Measurements from ENCODE around the gene MINAR2. TPM values are rescaled to one million over a fixed set of nuclear protein-coding genes. Genes with fewer than 3 reads are reported as not detected.
A peak's percentile ranks its signal among the peaks of the same experiment; 100 is the strongest.

Gene MINAR2
- total RNA-seq, result not detected
- polyA plus RNA-seq, result not detected
- total RNA-seq, result 0 reads per million in 6 experiments

GRCh38 chr5:129747572-129748407, at the start of gene MINAR2:
TSS of gene MINAR2 (plus strand) at chr5:129748094. CDS start at chr5:129748191, 97 bp downstream.
- Mint-ChIP-seq H3K4me1 (no peaks in the 10 kb centered on the region), H3K27me3 (peaks cover 0 to 4% (median 3%) of the 10 kb centered on the region in 5 donors), H3K36me3 (no peaks in the 10 kb centered on the region), H3K27ac (no peak within 1 kb of the TSS), H3K4me3 (no peak within 1 kb of the TSS), H3K9me3 (no peaks in the 10 kb centered on the region)
- DNase-seq, result no peak
- ATAC-seq, result no peak
- POLR2A ChIA-PET, result no interaction called here

GRCh38 chr5:129698661-129699060, 49.2 kb upstream of the MINAR2 start:
- Mint-ChIP-seq H3K4me1 (no peaks in the 10 kb centered on the region), H3K27ac (no peak overlapping the region), H3K36me3 (no peaks in the 10 kb centered on the region), H3K9me3 (peaks cover 0 to 3% (median 0%) of the 10 kb centered on the region in 9 donors), H3K27me3 (peaks cover 0 to 3% (median 0%) of the 10 kb centered on the region in 5 donors), H3K4me3 (no peak overlapping the region)
- POLR2A ChIA-PET, result no interaction called here
- DNase-seq (no peak), ATAC-seq (no peak)

DNA sequence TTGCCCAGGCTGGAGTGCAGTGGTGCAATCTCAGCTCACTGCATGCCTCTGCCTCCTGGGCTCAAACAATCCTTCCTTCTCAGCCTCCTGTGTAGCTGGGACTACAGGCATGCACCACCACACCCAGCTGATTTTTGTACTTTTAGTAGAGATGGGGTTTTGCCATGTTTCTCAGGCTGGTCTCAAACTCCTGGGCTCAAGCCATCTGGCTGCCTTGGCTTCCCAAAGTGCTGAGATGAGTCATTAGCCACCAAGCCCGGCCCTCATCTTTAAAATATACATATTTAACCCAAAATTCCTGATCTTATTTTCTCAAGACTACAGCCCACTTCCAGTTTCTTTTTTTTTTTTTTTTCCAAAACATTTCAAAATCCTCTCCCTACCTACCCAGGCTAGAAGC, 31.7 kb upstream of the MINAR2 start:
- Mint-ChIP-seq H3K27ac (no peak overlapping the region), H3K27me3 (peaks cover 0 to 6% (median 0%) of the 10 kb centered on the region in 5 donors), H3K4me3 (no peak overlapping the region), H3K9me3 (no peaks in the 10 kb centered on the region), H3K36me3 (no peaks in the 10 kb centered on the region), H3K4me1 (no peaks in the 10 kb centered on the region)
- POLR2A ChIA-PET, result no interaction called here
- ATAC-seq (no peak), DNase-seq (no peak)

DNA sequence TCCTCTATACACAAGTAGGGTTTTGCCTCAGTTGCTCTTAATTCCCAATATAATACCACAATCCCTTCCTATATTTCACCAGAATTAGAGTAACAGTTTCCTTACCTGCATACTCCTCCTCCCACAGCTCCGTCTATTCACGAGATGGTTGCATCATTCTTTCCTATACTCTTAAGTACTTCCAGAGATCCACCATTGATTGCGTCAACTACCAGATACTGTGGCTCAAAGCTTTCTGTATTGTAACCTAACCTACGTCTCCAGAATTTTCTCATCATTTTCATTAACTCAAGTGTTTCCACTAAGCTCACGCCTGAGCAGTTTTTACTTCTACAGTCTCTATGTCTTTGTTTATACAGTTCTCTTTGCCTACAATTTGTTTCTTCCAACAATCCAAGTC, 31.2 kb upstream of the MINAR2 start:
- H3K27ac Mint-ChIP-seq, result no peak overlapping the region
- no peaks in the 10 kb centered on the region for H3K4me1 Mint-ChIP-seq
- no peak overlapping the region for H3K4me3 Mint-ChIP-seq
- H3K9me3 Mint-ChIP-seq, result no peaks in the 10 kb centered on the region
- H3K27me3 Mint-ChIP-seq, result peaks cover 0 to 6% (median 0%) of the 10 kb centered on the region in 5 donors
- no peaks in the 10 kb centered on the region for H3K36me3 Mint-ChIP-seq
- DNase-seq (no peak), ATAC-seq (no peak)
- POLR2A ChIA-PET, result no interaction called here

DNA sequence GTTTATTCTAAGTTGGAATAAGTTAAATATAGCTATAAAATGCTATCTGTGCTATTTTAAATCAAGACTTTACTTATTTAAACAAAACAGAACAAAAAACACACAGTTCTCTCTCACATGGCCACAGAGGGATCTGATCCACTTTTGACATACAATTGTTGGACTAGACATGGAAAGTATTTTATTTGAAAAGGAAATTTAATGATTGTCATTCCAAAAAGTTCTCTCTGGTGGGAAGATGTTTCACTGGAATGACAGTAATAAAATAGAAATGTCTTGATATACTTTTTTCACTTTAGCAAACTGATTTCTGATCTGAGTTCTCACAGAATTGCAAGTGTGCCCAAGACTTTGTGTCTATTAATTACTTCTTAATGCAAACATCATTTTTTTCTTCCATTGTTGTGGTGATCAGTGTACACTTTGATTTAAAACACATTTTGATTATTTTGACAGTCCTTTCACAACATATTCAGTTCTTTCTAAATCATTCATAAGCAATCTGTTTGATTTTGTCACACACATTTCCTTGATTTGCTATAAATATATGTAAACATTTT, 30.1 kb upstream of the MINAR2 start:
- no peaks in the 10 kb centered on the region for H3K36me3 Mint-ChIP-seq
- no peaks in the 10 kb centered on the region for H3K4me1 Mint-ChIP-seq
- no peak for ATAC-seq
- no peaks in the 10 kb centered on the region for H3K9me3 Mint-ChIP-seq
- POLR2A ChIA-PET, result no interaction called here
- no peak overlapping the region for H3K27ac Mint-ChIP-seq
- H3K4me3 Mint-ChIP-seq, result no peak overlapping the region
- DNase-seq, result no peak
- H3K27me3 Mint-ChIP-seq, result peaks cover 0 to 6% (median 0%) of the 10 kb centered on the region in 5 donors

- Mint-ChIP-seq H3K27ac (no peak overlapping the region), H3K27me3 (peaks cover 0 to 6% (median 0%) of the 10 kb centered on the region in 5 donors), H3K9me3 (no peaks in the 10 kb centered on the region), H3K4me1 (no peaks in the 10 kb centered on the region), H3K36me3 (no peaks in the 10 kb centered on the region), H3K4me3 (no peak overlapping the region)
- no peak for ATAC-seq
- POLR2A ChIA-PET, result no interaction called here
- no peak for DNase-seq
Measured at GRCh38 chr5:129718471-129719090, 29.3 kb upstream of the MINAR2 start.

- Mint-ChIP-seq H3K27ac (no peak overlapping the region), H3K4me3 (no peak overlapping the region), H3K27me3 (peaks cover 0 to 8% (median 2%) of the 10 kb centered on the region in 5 donors), H3K4me1 (no peaks in the 10 kb centered on the region), H3K9me3 (no peaks in the 10 kb centered on the region), H3K36me3 (no peaks in the 10 kb centered on the region)
- POLR2A ChIA-PET, result no interaction called here
- no peak for ATAC-seq
- DNase-seq, result no peak
Measured at GRCh38 chr5:129724222-129724621, 23.7 kb upstream of the MINAR2 start.

- no peaks in the 10 kb centered on the region for H3K36me3 Mint-ChIP-seq
- POLR2A ChIA-PET, result no interaction called here
Measured at GRCh38 chr5:129724647-129725046, 23.2 kb upstream of the MINAR2 start.

DNA sequence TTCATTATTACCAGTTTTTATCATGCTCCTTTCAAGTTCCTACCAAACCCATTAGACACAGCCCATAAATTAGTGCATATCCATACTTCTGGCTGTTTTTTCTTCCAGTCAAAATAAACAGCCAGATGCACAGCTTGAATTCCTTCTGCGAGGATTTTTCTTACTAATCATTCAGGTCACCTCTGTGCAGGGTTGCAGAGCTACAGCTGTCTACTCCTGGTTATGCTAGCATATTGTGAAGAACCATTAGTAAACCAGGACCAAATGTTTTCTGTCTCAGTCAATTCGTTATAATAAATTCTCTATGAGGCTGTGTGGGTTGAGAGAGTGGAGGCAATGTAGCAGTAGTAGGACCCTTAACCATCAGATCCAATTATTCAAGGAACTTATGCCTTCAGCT, 8.1 kb upstream of the MINAR2 start:
- Mint-ChIP-seq H3K36me3 (no peaks in the 10 kb centered on the region), H3K27ac (no peak overlapping the region), H3K4me1 (no peaks in the 10 kb centered on the region), H3K27me3 (peaks cover 0 to 10% (median 0%) of the 10 kb centered on the region in 5 donors), H3K4me3 (no peak overlapping the region), H3K9me3 (no peaks in the 10 kb centered on the region)
- ATAC-seq (no peak), DNase-seq (no peak)
- POLR2A ChIA-PET, result no interaction called here

More at GRCh38 chr5:129724647-129725046, 23.2 kb upstream of the MINAR2 start:
- no peak overlapping the region for H3K27ac Mint-ChIP-seq
- ATAC-seq (no peak), DNase-seq (no peak)
- H3K27me3 Mint-ChIP-seq, result peaks cover 0 to 8% (median 2%) of the 10 kb centered on the region in 5 donors
- no peaks in the 10 kb centered on the region for H3K4me1 Mint-ChIP-seq
- H3K4me3 Mint-ChIP-seq, result no peak overlapping the region
- no peaks in the 10 kb centered on the region for H3K9me3 Mint-ChIP-seq

DNA sequence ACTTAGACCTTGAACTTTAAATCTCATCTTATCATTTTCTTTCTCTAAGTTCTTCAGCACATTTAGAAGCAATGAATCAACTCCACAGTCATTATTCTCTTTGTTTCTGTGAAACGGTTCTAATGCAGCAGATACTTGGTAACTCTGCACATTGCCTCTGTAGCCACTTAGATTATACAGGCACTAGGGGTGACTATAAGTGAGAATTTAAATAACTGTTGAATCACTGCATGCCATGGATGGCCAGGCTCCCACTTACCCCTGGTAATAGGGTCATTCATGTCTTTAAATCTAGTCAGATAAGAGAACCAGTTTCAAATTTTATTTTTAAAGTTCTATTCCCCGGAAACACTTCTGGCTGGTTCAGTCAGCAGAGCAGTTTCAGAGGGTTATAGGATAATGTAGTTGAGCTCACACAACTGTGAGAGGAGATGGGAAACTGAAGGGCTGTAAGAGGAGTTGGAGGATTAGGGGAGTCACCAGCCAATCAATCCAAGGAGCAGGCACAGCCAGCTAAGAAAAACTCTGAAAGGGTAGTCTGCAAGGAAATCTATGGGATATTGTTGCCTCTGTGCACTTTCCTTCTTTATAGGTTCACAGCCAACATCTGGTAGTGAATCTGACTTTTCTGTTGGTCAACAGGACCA, 4.2 kb upstream of the MINAR2 start:
- Mint-ChIP-seq H3K36me3 (no peaks in the 10 kb centered on the region), H3K27me3 (peaks cover 0 to 10% (median 0%) of the 10 kb centered on the region in 5 donors), H3K4me3 (no peak overlapping the region), H3K4me1 (no peaks in the 10 kb centered on the region), H3K27ac (peak overlapping the region in 1 of 10 donors; percentile 48), H3K9me3 (no peaks in the 10 kb centered on the region)
- POLR2A ChIA-PET, result no interaction called here
- DNase-seq (no peak), ATAC-seq (no peak)

GRCh38 chr5:129745997-129746396, 1.9 kb upstream of the MINAR2 start:
- DNase-seq, result no peak
- H3K9me3 Mint-ChIP-seq, result no peaks in the 10 kb centered on the region
- H3K4me1 Mint-ChIP-seq, result no peaks in the 10 kb centered on the region
- no peak overlapping the region for H3K27ac Mint-ChIP-seq
- no peak for ATAC-seq
- POLR2A ChIA-PET, result no interaction called here
- H3K4me3 Mint-ChIP-seq, result no peak overlapping the region
- H3K36me3 Mint-ChIP-seq, result no peaks in the 10 kb centered on the region
- peaks cover 0 to 10% (median 0%) of the 10 kb centered on the region in 5 donors for H3K27me3 Mint-ChIP-seq

- ATAC-seq, result no peak
- POLR2A ChIA-PET, result no interaction called here
- no peak overlapping the region for H3K4me3 Mint-ChIP-seq
- no peak for DNase-seq
- no peaks in the 10 kb centered on the region for H3K36me3 Mint-ChIP-seq
- no peaks in the 10 kb centered on the region for H3K4me1 Mint-ChIP-seq
- H3K27ac Mint-ChIP-seq, result no peak overlapping the region
- H3K9me3 Mint-ChIP-seq, result no peaks in the 10 kb centered on the region
- peaks cover 0 to 6% (median 0%) of the 10 kb centered on the region in 5 donors for H3K27me3 Mint-ChIP-seq
Measured at GRCh38 chr5:129746876-129747275, 1.0 kb upstream of the MINAR2 start.

Measured in naive thymus-derived CD8-positive, alpha-beta T cell (primary cell).